22Rv1 (cell line): ENCODE results near the gene STEAP2.

ENCODE experiments used
- ZFX ChIP-seq: fragments of 450-650 bp; IDR thresholded peaks from 2 replicates; pipeline ENCODE4 v1.6.1; 2017; ENCODE audit warnings: antibody characterized with exemption, borderline replicate concordance
- TF ChIP-seq, protein P1 (sequence below): fragments of 450-650 bp; IDR thresholded peaks from 2 replicates; pipeline ENCODE4 v1.5.1; 2017; ENCODE audit warnings: mild to moderate bottlenecking

GRCh38 chr7:90244909-90245851 lies 33.6 kb downstream of the STEAP2 start, which contains the start of gene CFAP69:
- TF ChIP-seq, protein P1, sequence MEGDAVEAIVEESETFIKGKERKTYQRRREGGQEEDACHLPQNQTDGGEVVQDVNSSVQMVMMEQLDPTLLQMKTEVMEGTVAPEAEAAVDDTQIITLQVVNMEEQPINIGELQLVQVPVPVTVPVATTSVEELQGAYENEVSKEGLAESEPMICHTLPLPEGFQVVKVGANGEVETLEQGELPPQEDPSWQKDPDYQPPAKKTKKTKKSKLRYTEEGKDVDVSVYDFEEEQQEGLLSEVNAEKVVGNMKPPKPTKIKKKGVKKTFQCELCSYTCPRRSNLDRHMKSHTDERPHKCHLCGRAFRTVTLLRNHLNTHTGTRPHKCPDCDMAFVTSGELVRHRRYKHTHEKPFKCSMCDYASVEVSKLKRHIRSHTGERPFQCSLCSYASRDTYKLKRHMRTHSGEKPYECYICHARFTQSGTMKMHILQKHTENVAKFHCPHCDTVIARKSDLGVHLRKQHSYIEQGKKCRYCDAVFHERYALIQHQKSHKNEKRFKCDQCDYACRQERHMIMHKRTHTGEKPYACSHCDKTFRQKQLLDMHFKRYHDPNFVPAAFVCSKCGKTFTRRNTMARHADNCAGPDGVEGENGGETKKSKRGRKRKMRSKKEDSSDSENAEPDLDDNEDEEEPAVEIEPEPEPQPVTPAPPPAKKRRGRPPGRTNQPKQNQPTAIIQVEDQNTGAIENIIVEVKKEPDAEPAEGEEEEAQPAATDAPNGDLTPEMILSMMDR = peak; percentile 35
- TF ChIP-seq ZFX = no peak
